Liver (tissue), 3 donors: ENCODE results near the gene TRIM67.

Source experiments
- CTCF ChIP-seq: fragments of 150-350 bp; IDR thresholded peaks from 2 replicates; pipeline ENCODE4 v1.5.1; 2017; ENCODE audit warnings: improper control_type of control experiment, low read depth, low read length; ENCODE audit not compliant: missing input control
- SP1 ChIP-seq: IDR thresholded peaks from 2 replicates; pipeline ENCODE4 v1.6.1; 2018; ENCODE audit warnings: antibody characterized with exemption, mild to moderate bottlenecking
- donor health status: healthy.
- donor health status: healthy.

GRCh38 chr1:231238298-231238697 lies 76.4 kb downstream of the TRIM67 start:
- TF ChIP-seq SP1 (no peak), CTCF (no peak)
